Prostate gland (tissue), 2 donors: Measurements from ENCODE around the gene FSTL5.
"Not testable (repeated sequence)": the region's sequence is repeated elsewhere in the genome, so short reads cannot be mapped to it uniquely, and the experiment has no call there.

Source experiments
- CTCF ChIP-seq, 4 experiments: fragments of 200-600 bp in 2 of 4; fragments of 450-650 bp in 2 of 4; sonication (generic) in 2 of 4; IDR thresholded peaks; 1 replicate in 3 of 4; 2 replicates in 1 of 4; pipeline ENCODE4 v1.5.1; 2016 to 2019; ENCODE audit warnings: antibody characterized with exemption in 4 of 4, mild to moderate bottlenecking in 2 of 4, moderate library complexity in 2 of 4
- POLR2A ChIP-seq: fragments of 450-650 bp; IDR thresholded peaks from one replicate; pipeline ENCODE4 v1.6.1; 2016; ENCODE audit warnings: antibody characterized with exemption, mild to moderate bottlenecking
- POLR2AphosphoS5 ChIP-seq: sonication (generic); formaldehyde crosslinking; IDR thresholded peaks from one replicate; pipeline ENCODE4 v1.6.1; 2017; ENCODE audit warnings: antibody characterized with exemption

- TF ChIP-seq POLR2A; CTCF (IDR thresholded peaks at IDR 0.05); POLR2AphosphoS5: not testable (repeated sequence)
Measured at GRCh38 chr4:161758412-161758811, 405.4 kb downstream of the FSTL5 start.
